ENCODE results near the gene THYN1.

THYN1 gene

GRCh38 chr11:134207538-134208239 is 45.5 kb downstream of the THYN1 start:
- DNase-seq = peak; percentile 54 to 60

GRCh38 chr11:134206185-134206584 is 47.0 kb downstream of the THYN1 start:
- no peak for DNase-seq

GRCh38 chr11:134205729-134206128 is 47.4 kb downstream of the THYN1 start:
- no peak for DNase-seq

- no peak for DNase-seq
These were observed 50.5 kb downstream of the THYN1 start for GRCh38 chr11:134202661-134203060.

- DNase-seq = no peak
These were observed 52.5 kb downstream of the THYN1 start for GRCh38 chr11:134200688-134201087.

GRCh38 chr11:134199531-134199930 is 53.6 kb downstream of the THYN1 start:
- DNase-seq = no peak
